H1 (cell line): Measurements from ENCODE around the gene SUPT4H1. TPM values are rescaled to one million over a fixed set of nuclear protein-coding genes. Genes with fewer than 3 reads are reported as not detected.

Experiments
- CTCF ChIA-PET: fragments of 300-600 bp; sonication (Branson Sonifier 250); formaldehyde crosslinking; loops from one replicate; lab custom pipeline; 2021; ENCODE audit not compliant: partially characterized antibody; lab: Charles Lee
- POLR2A ChIA-PET: fragments of 300-600 bp; sonication (Branson Sonifier 250); formaldehyde crosslinking; loops from one replicate; lab custom pipeline; 2021; ENCODE audit warnings: inconsistent platforms; ENCODE audit not compliant: partially characterized antibody; lab: Charles Lee
- DNase-seq, 2 experiments: peaks; one replicate each; pipeline versions ENCODE4 v3.0.0 to v3.0.0-alpha.2; 2010 to 2022; ENCODE audit warnings: low spot score in 2 of 2, low read depth in 1 of 2, mixed read lengths in 1 of 2
- FAIRE-seq: peaks from 2 replicates; lab custom pipeline; 2011; peaks lifted over from hg19 to GRCh38; lab: Jason Lieb, UNC
- H2AFZ ChIP-seq: 2 replicates; pipeline ENCODE4 v1.8.1; 2012; ENCODE audit warnings: low read length, inconsistent platforms
- H2AK5ac ChIP-seq: 2 replicates; pipeline ENCODE4 v1.6.1; 2013; ENCODE audit warnings: low read depth, low read length
- H2BK120ac ChIP-seq: replicated peaks from 2 replicates; pipeline ENCODE3; 2013; ENCODE audit warnings: low read depth, low read length, inconsistent platforms
- H2BK12ac ChIP-seq: 2 replicates; pipeline ENCODE4 v1.6.1; 2013; ENCODE audit warnings: low read depth, low read length
- H2BK15ac ChIP-seq: 2 replicates; pipeline ENCODE4 v1.6.1; 2013; ENCODE audit warnings: low read length
- H2BK20ac ChIP-seq: 2 replicates; pipeline ENCODE4 v1.6.1; 2013; ENCODE audit warnings: low read length
- H2BK5ac ChIP-seq: 2 replicates; pipeline ENCODE4 v1.6.1; 2013; ENCODE audit warnings: low read depth, low read length
- H3K14ac ChIP-seq: 2 replicates; pipeline ENCODE4 v1.6.1; 2013; ENCODE audit warnings: inconsistent platforms; ENCODE audit not compliant: insufficient read length
- H3K18ac ChIP-seq: 2 replicates; pipeline ENCODE4 v1.6.1; 2013; ENCODE audit warnings: low read length; ENCODE audit errors: extremely low read depth
- H3K23ac ChIP-seq: 2 replicates; pipeline ENCODE4 v1.6.1; 2013; ENCODE audit warnings: inconsistent platforms; ENCODE audit not compliant: insufficient read length
- H3K23me2 ChIP-seq: 2 replicates; pipeline ENCODE4 v1.6.1; 2013; ENCODE audit warnings: low read depth, low read length
- H3K27ac ChIP-seq: 2 replicates; pipeline ENCODE4 v1.6.1; 2011; ENCODE audit warnings: low read depth, low read length, inconsistent platforms
- H3K27me3 ChIP-seq, 4 experiments: replicated peaks in 1 of 4; 1 replicate in 1 of 4; 2 replicates in 3 of 4; pipeline versions ENCODE4 v1.6.1 to v1.8.1; 2011 to 2013; ENCODE audit warnings: low read length in 3 of 4, mild to moderate bottlenecking in 3 of 4, inconsistent platforms in 2 of 4, mixed read lengths in 2 of 4, moderate library complexity in 1 of 4; ENCODE audit not compliant: control insufficient read depth in 3 of 4, insufficient read depth in 3 of 4; ENCODE audit errors: extremely low read depth in 1 of 4
- H3K36me3 ChIP-seq, 4 experiments: 2 replicates each; pipeline versions ENCODE4 v1.6.1 to v1.8.1; 2011 to 2013; ENCODE audit warnings: mild to moderate bottlenecking in 4 of 4, low read length in 3 of 4, moderate library complexity in 2 of 4, control low read depth in 1 of 4, inconsistent platforms in 1 of 4; ENCODE audit not compliant: insufficient read depth in 4 of 4, control insufficient read depth in 2 of 4
- H3K4ac ChIP-seq: replicated peaks from 2 replicates; pipeline ENCODE3; 2013; ENCODE audit warnings: low read length, low read depth, mixed read lengths, inconsistent platforms; ENCODE audit not compliant: insufficient read length
- H3K4me1 ChIP-seq, 4 experiments: replicated peaks in 1 of 4; 1 replicate in 1 of 4; 2 replicates in 3 of 4; pipeline versions ENCODE4 v1.6.1 to v1.8.1; 2011 to 2013; ENCODE audit warnings: low read length in 3 of 4, inconsistent platforms in 2 of 4, mixed read lengths in 1 of 4; ENCODE audit not compliant: insufficient read depth in 4 of 4, control insufficient read depth in 3 of 4
- H3K4me2 ChIP-seq, 2 experiments: 2 replicates each; pipeline versions ENCODE4 v1.6.1 to v1.8.1; 2011 to 2013; ENCODE audit warnings: low read depth in 2 of 2, low read length in 2 of 2, control low read depth in 1 of 2, inconsistent platforms in 1 of 2, mild to moderate bottlenecking in 1 of 2; ENCODE audit not compliant: insufficient read depth in 1 of 2
- H3K4me3 ChIP-seq, 4 experiments: fragments of 200-600, 300-600 bp in 1 of 4; sonication (generic), shearing (Covaris generic), sonication (Bioruptor Twin) in 1 of 4; 2 replicates each; pipeline versions ENCODE4 v1.5.1 to v1.8.1; 2011 to 2016; ENCODE audit warnings: low read length in 4 of 4, low read depth in 3 of 4, control low read depth in 2 of 4, inconsistent platforms in 2 of 4, mild to moderate bottlenecking in 2 of 4, mixed read lengths in 1 of 4, moderate library complexity in 1 of 4; ENCODE audit not compliant: insufficient read depth in 2 of 4; ENCODE audit errors: extremely low read depth in 1 of 4
- H3K56ac ChIP-seq: replicated peaks from 2 replicates; pipeline ENCODE3; 2013; ENCODE audit warnings: low read depth, mild to moderate bottlenecking, mixed read lengths, low read length, inconsistent platforms; ENCODE audit not compliant: insufficient read length
- H3K79me1 ChIP-seq: 2 replicates; pipeline ENCODE4 v1.6.1; 2013; ENCODE audit warnings: low read depth, low read length, control low read depth
- H3K79me2 ChIP-seq, 2 experiments: 2 replicates each; pipeline versions ENCODE4 v1.6.1 to v1.8.1; 2012 to 2013; ENCODE audit warnings: low read length in 2 of 2, mild to moderate bottlenecking in 2 of 2, inconsistent platforms in 1 of 2; ENCODE audit not compliant: insufficient read depth in 2 of 2, control insufficient read depth in 1 of 2
- H3K9ac ChIP-seq, 4 experiments: replicated peaks in 1 of 4; 1 replicate in 1 of 4; 2 replicates in 3 of 4; pipeline versions ENCODE4 v1.6.1 to v1.8.1; 2011 to 2013; ENCODE audit warnings: low read depth in 3 of 4, low read length in 3 of 4, control low read depth in 2 of 4, mild to moderate bottlenecking in 2 of 4, moderate library complexity in 2 of 4, inconsistent platforms in 1 of 4; ENCODE audit errors: extremely low read depth in 1 of 4
- H3K9me3 ChIP-seq, 2 experiments: 2 replicates each; pipeline versions ENCODE4 v1.6.1 to v1.8.1; 2012 to 2013; ENCODE audit warnings: mild to moderate bottlenecking in 2 of 2, moderate library complexity in 2 of 2, control low read depth in 1 of 2, inconsistent platforms in 1 of 2, low read depth in 1 of 2, low read length in 1 of 2, mixed read lengths in 1 of 2; ENCODE audit not compliant: insufficient read depth in 2 of 2
- H4K20me1 ChIP-seq, 2 experiments: replicated peaks in 1 of 2; 2 replicates each; pipeline versions ENCODE3 to v1.8.1; 2011 to 2013; ENCODE audit warnings: inconsistent platforms in 2 of 2, low read length in 2 of 2, mild to moderate bottlenecking in 1 of 2; ENCODE audit not compliant: insufficient read depth in 2 of 2, control insufficient read depth in 1 of 2
- H4K5ac ChIP-seq: 2 replicates; pipeline ENCODE4 v1.6.1; 2013; ENCODE audit warnings: low read length, low read depth, mixed read lengths, inconsistent platforms; ENCODE audit not compliant: insufficient read length
- H4K8ac ChIP-seq: 2 replicates; pipeline ENCODE4 v1.8.0; 2013; ENCODE audit warnings: mild to moderate bottlenecking, moderate library complexity, low read length, inconsistent platforms; ENCODE audit not compliant: insufficient read depth; ENCODE audit errors: extremely low read depth
- H4K91ac ChIP-seq: replicated peaks from 2 replicates; pipeline ENCODE3; 2013; ENCODE audit warnings: low read length, mixed read lengths, inconsistent platforms; ENCODE audit not compliant: insufficient read length
- CREB1 ChIP-seq: IDR thresholded peaks from 2 replicates; pipeline ENCODE4 v1.6.1; 2012; ENCODE audit warnings: inconsistent platforms
- JUN ChIP-seq: IDR thresholded peaks from 2 replicates; pipeline ENCODE4 v1.6.1; 2011; ENCODE audit warnings: low read depth, mild to moderate bottlenecking, improper control_type of control experiment, low read length
- MAX ChIP-seq: IDR thresholded peaks from 2 replicates; pipeline ENCODE4 v1.6.1; 2012; ENCODE audit warnings: inconsistent platforms
- SAP30 ChIP-seq: fragments of 300-600 bp; sonication (generic); IDR thresholded peaks from 2 replicates; pipeline ENCODE4 v1.7.1; 2012; ENCODE audit warnings: low read length, moderate library complexity, mild to moderate bottlenecking, inconsistent platforms; ENCODE audit not compliant: insufficient read depth, insufficient replicate concordance
- WGBS, 2 experiments: shearing (Covaris generic) in 1 of 2; methylation state at CpG; one replicate each; pipeline versions ENCODE4 v1.1.6 to v1.1.7; 2013 to 2015; ENCODE audit warnings: low lambda C conversion rate in 2 of 2, mixed read lengths in 2 of 2, inconsistent platforms in 1 of 2, low coverage in 1 of 2, missing lambda C conversion rate in 1 of 2; ENCODE audit not compliant: insufficient replicate concordance in 2 of 2, insufficient coverage in 1 of 2, insufficient read length in 1 of 2; ENCODE audit errors: extremely low coverage in 1 of 2, missing lambda C conversion rate in 1 of 2; 5-methylcytosine and 5-hydroxymethylcytosine counted together
- polyA plus RNA-seq, 7 experiments: library from polyadenylated mRNA; depleted of rRNA in 3 of 7; stranded (reverse) in 5 of 7; unstranded in 2 of 7; fragments of >200 nt in 5 of 7; fragments of 200-250 nt in 2 of 7; gene quantifications; 1 replicate in 5 of 7; 2 replicates in 1 of 7; 4 replicates in 1 of 7; pipeline versions ENCODE4 v1.2.1 to v1.2.3, GENCODE V29; 2011 to 2013; ENCODE audit warnings: missing spikeins in 2 of 7, mixed read lengths in 2 of 7
- total RNA-seq: library from RNA; stranded (reverse); fragmentation: NEBNext Ultra II Directional; extraction: Animal tissue kit (Norgen Biotek cat#: 25700); gene quantifications from 2 replicates; pipeline ENCODE4 v1.2.1, GENCODE V29; 2021

Gene SUPT4H1
- total and polyA plus RNA-seq, 2 of the 8 experiments (the other 6 are each of a cell fraction or from before 2014, with no cell fraction given), result 112 to 143 TPM

GRCh38 chr17:58325976-58326468, 26.0 kb downstream of the SUPT4H1 start:
- no peak overlapping the region for H4K91ac ChIP-seq
- H3K79me2 ChIP-seq, result no peaks in the 10 kb centered on the region
- H3K4me2 ChIP-seq, result no peak overlapping the region; a peak in 1 of 4 replicates
- POLR2A ChIA-PET, result interaction anchor here (0.9 to 7.9 kb wide), 10 partner anchors 10 to 189 kb away, joined by 3 to 66 read pairs (median 6); partner anchors contain the start of gene SUPT4H1
- H3K27me3 ChIP-seq, result peaks cover 0 to 20% (median 12%) of the 10 kb centered on the region in 4 experiments; a peak in 5 of 7 replicates
- H4K20me1 ChIP-seq, result peaks cover 0 to 2% of the 10 kb centered on the region in 2 experiments
- peaks cover 12% of the 10 kb centered on the region for H3K23me2 ChIP-seq
- H3K4ac ChIP-seq, result no peak overlapping the region
- H3K14ac ChIP-seq, result no peak overlapping the region
- FAIRE-seq, result no peak
- no peak overlapping the region for H2BK120ac ChIP-seq
- 0 out of 2 replicates have a peak overlapping the region, but pooled peaks have one; percentile 27 for H2BK12ac ChIP-seq
- H2BK20ac ChIP-seq, result peak overlapping the region; percentile 28; the same call in 1 of the 2 replicates
- no peak overlapping the region for H3K27ac ChIP-seq
- H3K4me3 ChIP-seq, result no peak overlapping the region
- H4K5ac ChIP-seq, result no peak overlapping the region
- H3K36me3 ChIP-seq, result no peaks in the 10 kb centered on the region
- H2AFZ ChIP-seq, result no peak overlapping the region
- DNase-seq, result no peak
- CTCF ChIA-PET, result interaction anchor here (0.7 to 21.9 kb wide), 13 partner anchors 10 to 121 kb away, joined by 3 to 384 read pairs (median 3); partner anchors contain the start of gene RNF43
- H2AK5ac ChIP-seq, result no peak overlapping the region; the same call in 1 of the 2 replicates
- H3K9ac ChIP-seq, result no peak overlapping the region; a peak in 1 of 7 replicates
- WGBS, 2 experiments, result 81% methylated on average over 11 of the region's 11 CpGs; no CpG with 5 or more reads in 1 of the 2 experiments
- H4K8ac ChIP-seq, result no peak overlapping the region
- H3K79me1 ChIP-seq, result no peaks in the 10 kb centered on the region
- no peak overlapping the region for H3K18ac ChIP-seq
- no peak overlapping the region for H2BK5ac ChIP-seq
- H3K4me1 ChIP-seq, result peaks cover 0 to 33% (median 23%) of the 10 kb centered on the region in 4 experiments; a peak in 6 of 7 replicates
- no peak for TF ChIP-seq CREB1
- 0 out of 2 replicates have a peak, but pooled peaks have one; percentile 17 for TF ChIP-seq MAX
- TF ChIP-seq SAP30, result no peak
- TF ChIP-seq JUN, result no peak
- 0 out of 2 replicates have a peak overlapping the region, but pooled peaks have one; percentile 29 for H2BK15ac ChIP-seq
- no peak overlapping the region for H3K56ac ChIP-seq
- no peaks in the 10 kb centered on the region for H3K9me3 ChIP-seq
- no peak overlapping the region for H3K23ac ChIP-seq
